ENCODE data around the gene LRRC49. TPM values are rescaled to one million over a fixed set of nuclear protein-coding genes. Genes with fewer than 3 reads are reported as not detected.
A peak's percentile ranks its signal among the peaks of the same experiment; 100 is the strongest.

LRRC49 gene
- total and polyA plus RNA-seq, 2 of the 13 experiments (the other 11 are each of a cell fraction or from before 2014, with no cell fraction given) = 0.57 to 1.00 TPM

DNA sequence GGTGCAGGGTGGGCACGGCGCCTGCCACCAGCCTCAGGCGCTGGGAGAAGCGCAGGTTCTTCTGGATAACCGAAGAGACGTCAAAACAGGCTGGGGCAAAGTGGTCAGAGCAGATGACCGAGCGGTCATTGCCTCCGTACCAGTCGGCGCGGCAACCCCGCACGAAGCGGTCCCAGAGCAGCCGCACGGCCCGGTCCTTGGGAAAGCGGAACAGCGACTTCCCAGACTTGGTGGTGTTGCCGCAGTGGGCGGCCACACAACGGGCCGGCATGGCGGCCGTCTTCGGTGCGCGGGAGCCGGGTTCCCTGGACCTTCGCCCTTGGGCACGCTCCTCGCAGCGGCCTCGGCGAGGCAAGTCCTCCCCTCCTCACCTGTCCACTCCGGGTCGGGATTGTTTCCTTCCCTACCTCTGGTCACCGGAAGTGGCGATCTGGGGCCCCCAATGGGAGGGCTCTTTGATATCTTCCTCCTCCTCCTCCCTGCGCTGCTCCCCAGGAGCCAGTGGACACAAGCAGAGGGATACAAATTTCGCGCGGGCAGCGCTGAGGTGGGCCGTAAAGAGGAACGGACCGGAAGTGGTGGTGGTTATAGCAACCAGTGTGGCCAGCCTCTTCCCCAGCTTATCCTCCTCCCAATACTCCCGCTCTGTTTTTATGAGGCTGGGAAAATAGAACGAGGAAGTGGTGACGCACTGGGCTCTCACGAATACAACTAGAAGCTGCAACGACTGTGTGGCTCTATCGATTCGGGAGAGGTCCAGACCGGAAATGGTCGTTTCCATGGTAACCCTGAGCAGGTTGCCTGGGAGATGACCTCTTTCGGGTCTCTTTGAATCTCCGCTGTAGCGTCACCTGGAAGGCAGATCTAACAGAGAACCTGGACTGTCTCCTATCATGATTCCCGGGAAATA is at the start of gene LRRC49, which contains the start of gene THAP10 (continued):
- TF ChIP-seq, protein P1, sequence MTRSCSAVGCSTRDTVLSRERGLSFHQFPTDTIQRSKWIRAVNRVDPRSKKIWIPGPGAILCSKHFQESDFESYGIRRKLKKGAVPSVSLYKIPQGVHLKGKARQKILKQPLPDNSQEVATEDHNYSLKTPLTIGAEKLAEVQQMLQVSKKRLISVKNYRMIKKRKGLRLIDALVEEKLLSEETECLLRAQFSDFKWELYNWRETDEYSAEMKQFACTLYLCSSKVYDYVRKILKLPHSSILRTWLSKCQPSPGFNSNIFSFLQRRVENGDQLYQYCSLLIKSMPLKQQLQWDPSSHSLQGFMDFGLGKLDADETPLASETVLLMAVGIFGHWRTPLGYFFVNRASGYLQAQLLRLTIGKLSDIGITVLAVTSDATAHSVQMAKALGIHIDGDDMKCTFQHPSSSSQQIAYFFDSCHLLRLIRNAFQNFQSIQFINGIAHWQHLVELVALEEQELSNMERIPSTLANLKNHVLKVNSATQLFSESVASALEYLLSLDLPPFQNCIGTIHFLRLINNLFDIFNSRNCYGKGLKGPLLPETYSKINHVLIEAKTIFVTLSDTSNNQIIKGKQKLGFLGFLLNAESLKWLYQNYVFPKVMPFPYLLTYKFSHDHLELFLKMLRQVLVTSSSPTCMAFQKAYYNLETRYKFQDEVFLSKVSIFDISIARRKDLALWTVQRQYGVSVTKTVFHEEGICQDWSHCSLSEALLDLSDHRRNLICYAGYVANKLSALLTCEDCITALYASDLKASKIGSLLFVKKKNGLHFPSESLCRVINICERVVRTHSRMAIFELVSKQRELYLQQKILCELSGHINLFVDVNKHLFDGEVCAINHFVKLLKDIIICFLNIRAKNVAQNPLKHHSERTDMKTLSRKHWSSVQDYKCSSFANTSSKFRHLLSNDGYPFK (CRISPR knock-in tag; IDR thresholded peaks at IDR 0.05; ENCODE audit: borderline replicate concordance) = peak; percentile 63; the same call in 1 of the 2 replicates
- TF ChIP-seq ZNF451 (CRISPR knock-in tag; IDR thresholded peaks at IDR 0.05) = peak; percentile 90; the same call in 1 of the 2 replicates
- peak; percentile 79 for TF ChIP-seq ONECUT2 (CRISPR knock-in tag; IDR thresholded peaks at IDR 0.05)
- TF ChIP-seq, protein P2, sequence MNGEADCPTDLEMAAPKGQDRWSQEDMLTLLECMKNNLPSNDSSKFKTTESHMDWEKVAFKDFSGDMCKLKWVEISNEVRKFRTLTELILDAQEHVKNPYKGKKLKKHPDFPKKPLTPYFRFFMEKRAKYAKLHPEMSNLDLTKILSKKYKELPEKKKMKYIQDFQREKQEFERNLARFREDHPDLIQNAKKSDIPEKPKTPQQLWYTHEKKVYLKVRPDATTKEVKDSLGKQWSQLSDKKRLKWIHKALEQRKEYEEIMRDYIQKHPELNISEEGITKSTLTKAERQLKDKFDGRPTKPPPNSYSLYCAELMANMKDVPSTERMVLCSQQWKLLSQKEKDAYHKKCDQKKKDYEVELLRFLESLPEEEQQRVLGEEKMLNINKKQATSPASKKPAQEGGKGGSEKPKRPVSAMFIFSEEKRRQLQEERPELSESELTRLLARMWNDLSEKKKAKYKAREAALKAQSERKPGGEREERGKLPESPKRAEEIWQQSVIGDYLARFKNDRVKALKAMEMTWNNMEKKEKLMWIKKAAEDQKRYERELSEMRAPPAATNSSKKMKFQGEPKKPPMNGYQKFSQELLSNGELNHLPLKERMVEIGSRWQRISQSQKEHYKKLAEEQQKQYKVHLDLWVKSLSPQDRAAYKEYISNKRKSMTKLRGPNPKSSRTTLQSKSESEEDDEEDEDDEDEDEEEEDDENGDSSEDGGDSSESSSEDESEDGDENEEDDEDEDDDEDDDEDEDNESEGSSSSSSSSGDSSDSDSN (CRISPR knock-in tag; IDR thresholded peaks at IDR 0.05) = peak; percentile 96
- TF ChIP-seq ZBTB21 (CRISPR knock-in tag; IDR thresholded peaks at IDR 0.05) = 0 out of 2 replicates have a peak, but pooled peaks have one; percentile 33
- TF ChIP-seq, protein P3, sequence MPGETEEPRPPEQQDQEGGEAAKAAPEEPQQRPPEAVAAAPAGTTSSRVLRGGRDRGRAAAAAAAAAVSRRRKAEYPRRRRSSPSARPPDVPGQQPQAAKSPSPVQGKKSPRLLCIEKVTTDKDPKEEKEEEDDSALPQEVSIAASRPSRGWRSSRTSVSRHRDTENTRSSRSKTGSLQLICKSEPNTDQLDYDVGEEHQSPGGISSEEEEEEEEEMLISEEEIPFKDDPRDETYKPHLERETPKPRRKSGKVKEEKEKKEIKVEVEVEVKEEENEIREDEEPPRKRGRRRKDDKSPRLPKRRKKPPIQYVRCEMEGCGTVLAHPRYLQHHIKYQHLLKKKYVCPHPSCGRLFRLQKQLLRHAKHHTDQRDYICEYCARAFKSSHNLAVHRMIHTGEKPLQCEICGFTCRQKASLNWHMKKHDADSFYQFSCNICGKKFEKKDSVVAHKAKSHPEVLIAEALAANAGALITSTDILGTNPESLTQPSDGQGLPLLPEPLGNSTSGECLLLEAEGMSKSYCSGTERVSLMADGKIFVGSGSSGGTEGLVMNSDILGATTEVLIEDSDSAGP (CRISPR knock-in tag; IDR thresholded peaks at IDR 0.05; ENCODE audit: borderline replicate concordance) = peak; percentile 82
- TF ChIP-seq, protein P4, sequence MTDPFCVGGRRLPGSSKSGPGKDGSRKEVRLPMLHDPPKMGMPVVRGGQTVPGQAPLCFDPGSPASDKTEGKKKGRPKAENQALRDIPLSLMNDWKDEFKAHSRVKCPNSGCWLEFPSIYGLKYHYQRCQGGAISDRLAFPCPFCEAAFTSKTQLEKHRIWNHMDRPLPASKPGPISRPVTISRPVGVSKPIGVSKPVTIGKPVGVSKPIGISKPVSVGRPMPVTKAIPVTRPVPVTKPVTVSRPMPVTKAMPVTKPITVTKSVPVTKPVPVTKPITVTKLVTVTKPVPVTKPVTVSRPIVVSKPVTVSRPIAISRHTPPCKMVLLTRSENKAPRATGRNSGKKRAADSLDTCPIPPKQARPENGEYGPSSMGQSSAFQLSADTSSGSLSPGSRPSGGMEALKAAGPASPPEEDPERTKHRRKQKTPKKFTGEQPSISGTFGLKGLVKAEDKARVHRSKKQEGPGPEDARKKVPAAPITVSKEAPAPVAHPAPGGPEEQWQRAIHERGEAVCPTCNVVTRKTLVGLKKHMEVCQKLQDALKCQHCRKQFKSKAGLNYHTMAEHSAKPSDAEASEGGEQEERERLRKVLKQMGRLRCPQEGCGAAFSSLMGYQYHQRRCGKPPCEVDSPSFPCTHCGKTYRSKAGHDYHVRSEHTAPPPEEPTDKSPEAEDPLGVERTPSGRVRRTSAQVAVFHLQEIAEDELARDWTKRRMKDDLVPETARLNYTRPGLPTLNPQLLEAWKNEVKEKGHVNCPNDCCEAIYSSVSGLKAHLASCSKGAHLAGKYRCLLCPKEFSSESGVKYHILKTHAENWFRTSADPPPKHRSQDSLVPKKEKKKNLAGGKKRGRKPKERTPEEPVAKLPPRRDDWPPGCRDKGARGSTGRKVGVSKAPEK (CRISPR knock-in tag; IDR thresholded peaks at IDR 0.05; ENCODE audit: borderline replicate concordance) = peak; percentile 78; the same call in 1 of the 2 replicates
- peak; percentile 43 for TF ChIP-seq YY1 (IDR thresholded peaks at IDR 0.05; ENCODE audit: insufficient read depth, insufficient replicate concordance, low read depth, low read length)
- peak; percentile 77 for TF ChIP-seq POGZ (CRISPR knock-in tag; IDR thresholded peaks at IDR 0.05)
- no peak for TF ChIP-seq NONO (IDR thresholded peaks at IDR 0.05)
- TF ChIP-seq NONO (CRISPR knock-in tag; conservative IDR thresholded peaks at IDR 0.05) = peak; percentile 73; the same call in 1 of the 2 replicates

Measured in HepG2 (cell line).